GM12892 (cell line): ENCODE data around the gene PSMF1.

Experiments
- DNase-seq: peaks from one replicate; pipeline ENCODE4 v3.0.0; 2011; ENCODE audit not compliant: insufficient read length
- FAIRE-seq: peaks from 2 replicates; lab custom pipeline; 2011; peaks lifted over from hg19 to GRCh38; lab: Jason Lieb, UNC
- POLR2A ChIP-seq: IDR thresholded peaks from 2 replicates; pipeline ENCODE4 v1.6.1; 2011; ENCODE audit warnings: low read depth, low read length, control low read depth
- POLR2AphosphoS5 ChIP-seq: IDR thresholded peaks from 2 replicates; pipeline ENCODE4 v1.6.1; 2011; ENCODE audit warnings: low read depth, low read length, control low read depth
- TAF1 ChIP-seq: IDR thresholded peaks from 2 replicates; pipeline ENCODE4 v1.6.1; 2011; ENCODE audit warnings: low read depth, mild to moderate bottlenecking, control low read depth, low read length, borderline replicate concordance

PSMF1 gene

DNA sequence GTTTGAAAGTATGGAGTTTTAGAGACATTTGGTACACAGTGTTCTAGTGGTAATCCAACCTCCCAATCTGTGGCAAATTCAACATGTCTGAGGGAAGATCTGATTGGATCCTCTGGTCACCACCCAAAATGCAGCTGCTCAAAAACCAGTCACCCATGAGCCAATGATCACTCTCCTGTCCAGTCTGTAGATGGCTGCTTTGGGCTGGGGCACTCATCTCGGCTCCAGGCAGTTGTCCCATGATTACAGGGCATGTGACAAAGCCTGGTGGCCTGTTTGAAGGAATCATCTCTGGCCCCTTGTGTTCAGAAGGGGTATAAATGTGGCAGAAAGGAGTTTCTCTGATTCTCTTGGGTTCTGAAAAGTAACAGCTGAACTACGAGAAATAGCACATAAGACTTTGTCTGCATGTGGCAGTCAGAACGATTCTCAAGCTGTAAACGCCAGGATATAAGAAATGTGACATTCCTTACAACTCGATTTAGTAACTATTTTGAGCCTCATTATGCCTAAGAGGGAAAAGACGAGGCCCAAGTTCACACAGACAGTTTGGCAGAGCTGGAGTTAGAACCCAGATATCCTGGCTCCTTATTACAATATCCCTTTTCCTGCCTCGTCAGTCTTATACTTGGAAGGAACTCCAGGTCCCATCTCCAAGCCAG, 80.9 kb downstream of the PSMF1 start:
- no peak for FAIRE-seq

DNA sequence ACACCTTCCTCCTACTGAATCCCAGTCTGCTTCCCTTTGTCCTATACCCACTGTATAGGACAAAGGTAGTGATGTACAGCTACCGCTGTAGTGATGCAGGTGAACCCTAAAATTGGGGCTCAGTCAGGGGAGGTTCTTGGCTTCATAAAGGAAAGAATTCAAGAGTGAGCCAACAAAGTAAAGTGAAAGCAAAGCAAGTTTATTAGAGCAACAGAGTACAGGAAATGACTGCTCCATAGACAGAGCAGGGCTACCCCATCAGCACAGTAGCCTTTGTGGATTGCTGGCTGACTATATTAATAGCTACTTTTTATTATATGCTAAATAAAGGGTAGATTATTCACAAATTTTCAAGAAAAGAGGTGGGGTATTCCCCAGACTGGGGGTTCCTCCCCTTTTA, 81.6 kb downstream of the PSMF1 start:
- DNase-seq (no peak), FAIRE-seq (no peak)
- no peak for TF ChIP-seq TAF1
- no peak for TF ChIP-seq POLR2A
- TF ChIP-seq POLR2AphosphoS5, result no peak

More for the DNA sequence above, 80.9 kb downstream of the PSMF1 start:
- TF ChIP-seq TAF1, result no peak
- no peak for TF ChIP-seq POLR2A
- TF ChIP-seq POLR2AphosphoS5, result no peak
- no peak for DNase-seq

DNA sequence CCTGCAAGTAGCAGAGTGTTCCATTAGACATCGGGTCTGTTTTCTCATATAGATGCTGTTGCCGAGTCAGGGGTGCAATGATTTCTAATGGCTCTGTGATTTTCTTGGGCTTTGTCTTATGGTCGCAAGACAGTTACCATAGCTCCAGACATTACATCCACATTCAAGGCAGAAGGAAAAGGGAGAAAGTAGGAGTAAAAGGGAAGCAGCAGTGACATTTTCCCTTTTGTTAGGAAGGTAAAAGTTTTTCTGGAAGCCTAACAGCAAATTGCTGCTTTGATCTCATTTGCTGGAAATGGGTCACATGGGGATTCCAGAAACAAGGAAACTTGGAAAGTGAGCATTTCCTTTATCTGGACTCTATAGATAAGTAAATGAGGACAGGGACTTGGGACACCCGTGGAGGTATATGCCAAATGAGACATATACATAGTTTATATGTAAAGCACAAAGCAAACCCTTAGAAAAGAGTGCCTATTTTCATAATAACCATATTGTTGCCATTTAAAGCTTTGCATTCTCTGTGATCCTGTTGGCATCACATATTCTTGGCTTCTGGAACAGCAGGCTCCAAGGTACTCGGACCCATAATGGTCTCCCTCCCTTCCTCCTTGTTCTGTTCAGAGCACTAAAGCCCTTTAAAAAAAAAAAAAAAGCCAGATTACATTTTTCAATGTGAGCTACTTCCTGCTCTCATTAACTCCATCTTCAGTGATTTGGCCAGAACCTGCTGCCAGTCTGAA, 84.5 kb downstream of the PSMF1 start, which contains the start of gene C20orf202:
Gene C20orf202 (plus strand): TSS at position 693 of the 743 bp plus-strand sequence. CDS start 132 bp downstream, outside the sequence.
- TF ChIP-seq TAF1 (no peak), POLR2A (no peak), POLR2AphosphoS5 (no peak)
- FAIRE-seq (no peak), DNase-seq (no peak)

DNA sequence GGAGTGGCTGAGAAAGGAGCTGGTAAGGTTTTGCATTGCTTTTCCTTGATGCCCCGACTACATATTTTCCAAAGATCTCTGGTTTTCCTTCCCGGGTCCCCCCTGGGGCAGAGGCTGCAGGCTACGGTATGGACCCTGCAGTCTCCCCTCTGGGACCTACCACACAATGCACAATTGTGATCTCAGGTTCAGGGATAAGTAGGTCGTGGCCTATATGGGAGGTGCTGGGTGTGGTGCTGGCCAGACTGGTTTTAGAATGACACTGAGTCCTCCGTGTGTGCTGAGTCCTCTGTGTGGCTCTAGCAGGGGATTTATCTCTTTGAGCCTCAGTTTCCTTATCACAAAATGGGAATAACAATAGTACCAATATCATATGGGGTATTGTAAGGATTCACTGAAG, 85.2 kb downstream of the PSMF1 start:
- no peak for FAIRE-seq
- TF ChIP-seq POLR2AphosphoS5, result no peak
- no peak for TF ChIP-seq POLR2A
- no peak for TF ChIP-seq TAF1
- no peak for DNase-seq

DNA sequence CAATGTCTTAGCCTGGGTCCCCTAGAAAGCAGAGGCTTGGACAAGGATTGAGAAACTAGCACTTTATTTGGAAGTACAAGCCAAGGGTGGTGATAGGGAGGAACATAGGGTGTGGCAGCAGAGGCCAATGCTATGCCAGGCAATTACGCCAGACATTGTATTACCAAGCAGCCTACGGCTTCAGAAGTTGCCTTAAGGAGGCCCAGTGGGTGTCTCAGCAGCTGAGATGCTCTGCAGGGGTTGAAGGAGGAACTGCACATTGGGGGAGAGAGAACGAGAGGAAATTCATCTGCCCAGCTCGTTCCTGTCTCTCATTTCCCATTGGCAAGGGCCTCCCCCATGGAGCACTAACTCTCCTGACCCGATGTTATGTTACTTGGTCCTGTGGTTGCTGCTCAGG, 85.7 kb downstream of the PSMF1 start:
- no peak for FAIRE-seq
- TF ChIP-seq POLR2A, result no peak
- no peak for TF ChIP-seq TAF1
- TF ChIP-seq POLR2AphosphoS5, result no peak
- no peak for DNase-seq

DNA sequence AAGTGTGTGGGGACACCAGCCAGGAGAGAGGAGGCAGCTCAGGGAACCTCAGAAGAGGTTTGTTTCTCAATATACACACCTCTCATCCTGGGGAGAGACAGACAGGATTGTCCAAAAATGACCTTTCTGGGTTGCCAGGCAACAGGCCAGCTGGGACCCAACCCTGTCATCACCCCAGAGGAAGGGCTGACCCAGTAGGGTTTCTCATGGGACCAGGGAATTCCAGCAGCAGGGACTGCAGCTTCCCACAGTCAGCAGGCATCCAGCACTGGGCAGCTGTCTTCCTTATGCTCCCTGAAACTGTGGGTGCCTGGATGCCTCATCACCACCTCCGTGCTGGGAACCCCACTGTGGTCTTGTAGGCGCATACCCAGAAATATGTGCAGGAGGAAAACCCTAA, 86.2 kb downstream of the PSMF1 start:
- TF ChIP-seq TAF1 (no peak), POLR2A (no peak), POLR2AphosphoS5 (no peak)
- FAIRE-seq (no peak), DNase-seq (no peak)

DNA sequence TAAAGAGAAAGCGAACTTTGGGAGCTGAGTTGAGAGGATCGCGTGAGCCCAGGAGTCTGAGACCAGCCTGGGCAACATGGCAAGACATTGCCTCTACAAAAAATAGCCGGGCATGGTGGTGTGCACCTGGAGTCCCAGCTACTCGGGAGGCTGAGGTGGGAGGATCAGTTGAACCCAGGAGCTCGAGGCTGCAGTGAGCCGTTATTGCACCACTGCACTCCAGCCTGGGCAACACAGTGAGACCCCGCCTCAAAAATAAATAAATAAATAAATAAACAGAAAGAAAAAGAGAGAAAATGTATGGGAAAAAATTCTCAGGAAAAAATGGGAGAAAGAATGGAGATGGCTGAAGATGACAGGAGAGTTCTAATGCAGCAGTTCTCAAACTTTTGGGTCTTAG, 87.4 kb downstream of the PSMF1 start:
- no peak for FAIRE-seq
- TF ChIP-seq TAF1, result no peak
- TF ChIP-seq POLR2A, result no peak
- no peak for TF ChIP-seq POLR2AphosphoS5
- DNase-seq, result no peak

DNA sequence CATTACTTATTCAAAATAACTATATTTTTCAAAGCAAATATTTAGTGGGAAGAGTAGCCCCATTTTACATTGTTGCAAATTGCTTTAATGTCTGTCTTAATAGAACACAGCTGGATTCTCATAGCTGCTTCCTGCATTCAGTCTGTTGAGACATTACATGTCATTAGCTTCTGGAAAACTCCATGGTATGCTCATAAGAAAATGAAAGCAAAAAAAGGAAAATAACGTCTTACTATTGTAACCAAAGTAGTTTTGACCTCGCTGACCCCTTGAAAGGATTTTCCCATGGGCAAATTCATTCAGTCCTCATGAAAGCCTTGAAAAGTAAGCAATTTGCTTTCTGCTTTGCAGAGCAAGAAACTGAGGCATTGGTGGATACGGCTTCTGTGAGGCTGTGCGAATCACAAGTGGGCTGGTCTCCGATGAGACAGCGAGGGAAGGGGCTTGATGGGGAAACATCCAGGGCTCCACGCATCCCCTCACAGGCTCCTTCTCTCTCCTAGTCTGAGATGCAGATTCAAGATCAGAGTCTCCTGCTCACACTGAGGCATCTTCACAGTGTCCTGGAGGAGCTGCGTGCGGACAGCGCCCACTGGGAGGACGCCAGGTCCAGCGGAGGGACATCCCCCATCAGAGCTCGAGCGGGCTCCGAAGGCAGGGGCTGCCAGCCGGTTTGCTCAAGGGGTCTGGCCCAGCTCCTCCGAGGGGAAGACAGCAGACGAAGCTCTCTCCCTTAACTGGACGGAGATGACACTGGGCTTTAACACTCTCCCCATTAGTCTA, 88.2 kb downstream of the PSMF1 start:
- no peak for FAIRE-seq
- TF ChIP-seq TAF1, result no peak
- TF ChIP-seq POLR2AphosphoS5, result no peak
- TF ChIP-seq POLR2A, result no peak
- no peak for DNase-seq

DNA sequence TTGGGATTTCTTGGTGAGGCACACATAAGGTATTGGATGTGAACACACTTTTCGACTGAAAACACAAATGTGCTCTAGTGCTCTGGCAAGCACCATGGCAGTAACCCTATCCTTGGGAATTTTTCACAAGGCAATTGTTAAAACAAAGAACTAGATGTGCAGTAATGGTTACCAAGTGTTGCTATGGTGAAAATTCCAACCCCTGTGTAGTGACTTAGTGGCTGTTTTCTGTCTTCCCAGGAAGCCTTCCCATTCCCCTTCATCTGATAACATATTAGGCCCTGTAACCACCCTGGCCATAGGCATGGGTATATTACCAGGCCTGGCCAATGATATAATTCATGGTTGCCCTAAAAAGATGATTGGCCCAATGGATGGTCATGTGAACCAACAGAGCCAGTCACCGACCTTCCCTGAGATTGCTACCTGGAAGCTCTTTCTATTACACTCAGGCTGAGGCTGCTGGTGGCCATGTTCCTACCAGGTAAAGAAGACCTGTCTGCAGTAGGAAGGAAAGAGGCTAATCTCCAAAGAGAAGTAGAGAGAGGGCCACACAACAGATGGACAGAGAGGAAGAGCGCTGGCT, 89.0 kb downstream of the PSMF1 start:
- no peak for DNase-seq
- no peak for TF ChIP-seq TAF1
- TF ChIP-seq POLR2A, result no peak
- no peak for TF ChIP-seq POLR2AphosphoS5
- no peak for FAIRE-seq

DNA sequence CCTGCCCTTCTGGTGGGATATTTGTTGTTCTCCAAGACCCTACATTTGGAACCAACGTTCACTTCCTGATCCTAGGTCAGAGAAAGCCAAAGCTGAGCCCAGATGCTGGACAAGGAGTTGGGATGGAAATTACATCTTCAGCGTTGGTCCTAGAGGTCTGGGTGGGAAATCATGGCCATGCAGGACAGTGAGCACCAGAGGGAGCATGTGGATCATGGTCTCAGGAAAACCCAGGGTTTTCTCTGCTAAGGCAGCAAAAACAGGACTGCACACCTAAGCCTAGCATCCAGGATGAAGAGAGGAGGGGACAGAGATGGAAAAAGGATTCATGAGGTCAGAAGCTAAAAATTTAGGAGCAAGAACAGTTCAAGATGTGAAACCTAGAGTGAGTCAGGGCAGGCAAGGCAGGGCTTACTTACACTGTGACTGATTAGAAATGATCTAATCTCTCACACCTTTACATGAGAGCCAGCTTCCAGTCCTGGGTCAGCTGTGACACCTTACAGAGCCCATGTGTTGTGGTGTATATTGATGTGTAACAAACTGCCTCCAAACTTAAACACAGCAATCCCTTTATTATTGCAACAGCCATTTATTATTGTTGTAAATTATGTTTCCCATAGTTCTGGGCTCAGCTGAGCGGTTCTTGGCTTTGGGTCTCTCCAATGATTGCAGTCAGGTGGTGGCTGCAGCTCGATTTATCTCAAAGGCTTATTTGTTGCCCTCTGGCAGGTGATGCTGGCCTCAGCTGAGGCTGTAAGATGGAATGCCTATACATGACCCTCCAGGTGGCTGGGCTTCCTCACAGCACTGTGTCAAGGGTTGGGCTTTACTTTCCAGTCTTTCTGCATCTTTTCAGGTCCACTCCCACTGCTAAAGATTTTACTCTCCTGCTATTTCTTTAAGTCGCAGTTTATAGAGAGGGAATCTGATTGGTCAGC, 91.3 kb downstream of the PSMF1 start:
- DNase-seq, result no peak
- TF ChIP-seq TAF1 (no peak), POLR2A (no peak), POLR2AphosphoS5 (no peak)
- no peak for FAIRE-seq
